HepG2 (cell line): ENCODE results near the gene SLC9C2.

Experiments used
- TF ChIP-seq, protein P1 (sequence below): IDR thresholded peaks from 2 replicates; pipeline ENCODE4 v1.6.1; 2012; ENCODE audit warnings: inconsistent platforms
- TF ChIP-seq, protein P2 (sequence below): sonication (generic); formaldehyde crosslinking; IDR thresholded peaks from 2 replicates; pipeline ENCODE4 v1.4.0; 2020; ENCODE audit warnings: missing genetic modification reagents

DNA sequence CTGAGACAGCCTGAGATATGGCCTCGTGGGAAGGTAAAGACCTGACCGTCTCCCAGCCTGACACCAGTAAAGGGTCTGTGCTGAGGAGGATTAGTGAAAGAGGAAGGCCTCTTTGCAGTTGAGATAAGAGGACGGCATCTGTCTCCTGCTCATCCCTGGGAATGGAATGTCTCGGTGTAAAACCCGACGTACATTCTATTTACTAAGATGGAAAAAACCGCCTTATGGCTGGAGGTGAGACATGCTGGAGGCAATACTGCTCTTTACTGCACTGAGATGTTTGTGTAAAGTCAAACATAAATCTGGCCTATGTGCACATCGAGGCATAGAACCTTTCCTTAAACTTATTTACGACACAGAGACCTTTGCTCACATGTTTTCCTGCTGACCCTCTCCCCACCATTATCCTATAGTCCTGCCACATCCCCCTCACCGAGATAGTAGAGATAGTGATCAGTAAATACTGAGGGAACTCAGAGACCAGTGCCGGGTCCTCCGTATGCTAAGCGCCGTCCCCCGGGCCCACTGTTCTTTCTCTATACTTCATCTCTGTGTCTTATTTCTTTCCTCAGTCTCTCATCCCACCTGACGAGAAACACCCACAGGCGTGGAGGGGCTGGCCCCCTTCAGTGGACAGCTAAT is 128.0 kb downstream of the SLC9C2 start:
- TF ChIP-seq, protein P1, sequence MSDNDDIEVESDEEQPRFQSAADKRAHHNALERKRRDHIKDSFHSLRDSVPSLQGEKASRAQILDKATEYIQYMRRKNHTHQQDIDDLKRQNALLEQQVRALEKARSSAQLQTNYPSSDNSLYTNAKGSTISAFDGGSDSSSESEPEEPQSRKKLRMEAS, result peak; percentile 37; the same call in 1 of the 2 replicates
- TF ChIP-seq, protein P2, sequence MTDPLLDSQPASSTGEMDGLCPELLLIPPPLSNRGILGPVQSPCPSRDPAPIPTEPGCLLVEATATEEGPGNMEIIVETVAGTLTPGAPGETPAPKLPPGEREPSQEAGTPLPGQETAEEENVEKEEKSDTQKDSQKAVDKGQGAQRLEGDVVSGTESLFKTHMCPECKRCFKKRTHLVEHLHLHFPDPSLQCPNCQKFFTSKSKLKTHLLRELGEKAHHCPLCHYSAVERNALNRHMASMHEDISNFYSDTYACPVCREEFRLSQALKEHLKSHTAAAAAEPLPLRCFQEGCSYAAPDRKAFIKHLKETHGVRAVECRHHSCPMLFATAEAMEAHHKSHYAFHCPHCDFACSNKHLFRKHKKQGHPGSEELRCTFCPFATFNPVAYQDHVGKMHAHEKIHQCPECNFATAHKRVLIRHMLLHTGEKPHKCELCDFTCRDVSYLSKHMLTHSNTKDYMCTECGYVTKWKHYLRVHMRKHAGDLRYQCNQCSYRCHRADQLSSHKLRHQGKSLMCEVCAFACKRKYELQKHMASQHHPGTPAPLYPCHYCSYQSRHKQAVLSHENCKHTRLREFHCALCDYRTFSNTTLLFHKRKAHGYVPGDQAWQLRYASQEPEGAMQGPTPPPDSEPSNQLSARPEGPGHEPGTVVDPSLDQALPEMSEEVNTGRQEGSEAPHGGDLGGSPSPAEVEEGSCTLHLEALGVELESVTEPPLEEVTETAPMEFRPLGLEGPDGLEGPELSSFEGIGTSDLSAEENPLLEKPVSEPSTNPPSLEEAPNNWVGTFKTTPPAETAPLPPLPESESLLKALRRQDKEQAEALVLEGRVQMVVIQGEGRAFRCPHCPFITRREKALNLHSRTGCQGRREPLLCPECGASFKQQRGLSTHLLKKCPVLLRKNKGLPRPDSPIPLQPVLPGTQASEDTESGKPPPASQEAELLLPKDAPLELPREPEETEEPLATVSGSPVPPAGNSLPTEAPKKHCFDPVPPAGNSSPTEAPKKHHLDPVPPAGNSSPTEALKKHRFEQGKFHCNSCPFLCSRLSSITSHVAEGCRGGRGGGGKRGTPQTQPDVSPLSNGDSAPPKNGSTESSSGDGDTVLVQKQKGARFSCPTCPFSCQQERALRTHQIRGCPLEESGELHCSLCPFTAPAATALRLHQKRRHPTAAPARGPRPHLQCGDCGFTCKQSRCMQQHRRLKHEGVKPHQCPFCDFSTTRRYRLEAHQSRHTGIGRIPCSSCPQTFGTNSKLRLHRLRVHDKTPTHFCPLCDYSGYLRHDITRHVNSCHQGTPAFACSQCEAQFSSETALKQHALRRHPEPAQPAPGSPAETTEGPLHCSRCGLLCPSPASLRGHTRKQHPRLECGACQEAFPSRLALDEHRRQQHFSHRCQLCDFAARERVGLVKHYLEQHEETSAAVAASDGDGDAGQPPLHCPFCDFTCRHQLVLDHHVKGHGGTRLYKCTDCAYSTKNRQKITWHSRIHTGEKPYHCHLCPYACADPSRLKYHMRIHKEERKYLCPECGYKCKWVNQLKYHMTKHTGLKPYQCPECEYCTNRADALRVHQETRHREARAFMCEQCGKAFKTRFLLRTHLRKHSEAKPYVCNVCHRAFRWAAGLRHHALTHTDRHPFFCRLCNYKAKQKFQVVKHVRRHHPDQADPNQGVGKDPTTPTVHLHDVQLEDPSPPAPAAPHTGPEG, result peak; percentile 54; the same call in 1 of the 2 replicates
